Right ventricle myocardium inferior (tissue), 1 donor: ENCODE measurements around the gene ELMO2. TPM values are rescaled to one million over a fixed set of nuclear protein-coding genes. Genes with fewer than 3 reads are reported as not detected.
"Not testable (repeated sequence)": the region's sequence is repeated elsewhere in the genome, so short reads cannot be mapped to it uniquely, and the experiment has no call there.

Experiments
- ATAC-seq: fragments of 200-7000 bp; cut with Tn5 transposase; one replicate; pipeline ENCODE4 v1.9.1; 2020; ENCODE audit warnings: mild to moderate bottlenecking, moderate library complexity
- DNase-seq: peaks from one replicate; pipeline ENCODE4 v3.0.0; 2021; ENCODE audit errors: missing footprints
- intact Hi-C: fragments of 100-400 bp; cut with DNase I; formaldehyde crosslinking; loops from one replicate; pipeline ENCODE4 v1.11.0; 2022
- total RNA-seq: library from RNA; stranded (reverse); fragmentation: NEBNext Ultra II Directional; extraction: Animal tissue kit (Norgen Biotek cat#: 25700); gene quantifications from one replicate; pipeline ENCODE4 v1.2.1, GENCODE V29; 2021
- donor health status: DM: no; HTN: yes; CAD: no; lungs with severe emphysema.

ELMO2 gene
- total RNA-seq, 1 donor from 2014 or later, result 38.7 TPM

- DNase-seq (no peak), ATAC-seq (no peak)
- intact Hi-C loops, result no loop called here
Observed at GRCh38 chr20:46408281-46408731, 1.9 kb upstream of the ELMO2 start.

GRCh38 chr20:46407671-46407996 lies 1.2 kb upstream of the ELMO2 start:
- DNase-seq (no peak), ATAC-seq (no peak)
- intact Hi-C loops, result no loop called here

DNA sequence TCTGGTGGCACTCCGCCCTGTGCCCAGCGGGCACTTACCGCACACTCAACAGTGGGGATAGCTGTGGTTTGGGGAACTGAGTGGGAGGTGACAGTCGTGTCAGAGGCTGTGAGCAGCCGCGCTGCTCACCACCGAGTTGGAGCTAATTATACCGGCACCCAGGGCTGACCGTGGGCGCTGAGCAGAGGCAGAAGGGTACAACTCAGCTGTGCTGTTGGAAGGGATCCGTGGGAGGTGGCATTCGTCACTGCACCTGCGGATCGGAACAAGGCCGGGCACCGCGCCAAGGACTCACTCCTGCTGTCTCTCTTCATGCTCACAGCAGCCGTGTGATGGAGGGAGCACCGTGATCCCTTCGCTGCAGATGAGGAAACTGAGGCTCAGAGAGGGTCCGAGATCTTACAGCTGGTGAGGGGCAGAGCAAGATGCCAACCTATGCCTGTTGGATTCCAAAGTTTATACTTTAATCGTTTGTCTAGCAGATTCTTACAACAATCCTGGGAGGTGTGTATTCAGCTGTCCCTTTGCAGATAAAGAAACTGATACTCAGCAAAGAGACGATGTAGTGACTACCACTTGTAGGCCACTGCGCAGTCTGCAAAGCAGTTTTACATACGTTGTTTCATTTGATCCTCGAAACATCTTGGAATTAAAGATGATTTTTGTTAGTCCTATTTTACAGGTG lies 713 bp upstream of the ELMO2 start:
- intact Hi-C loops, result loop anchor here (1.0 kb wide), 1 partner anchor 43 kb away; no protein-coding TSS in a partner anchor
- DNase-seq, result peak; percentile 86
- ATAC-seq, result peak; percentile 52

DNA sequence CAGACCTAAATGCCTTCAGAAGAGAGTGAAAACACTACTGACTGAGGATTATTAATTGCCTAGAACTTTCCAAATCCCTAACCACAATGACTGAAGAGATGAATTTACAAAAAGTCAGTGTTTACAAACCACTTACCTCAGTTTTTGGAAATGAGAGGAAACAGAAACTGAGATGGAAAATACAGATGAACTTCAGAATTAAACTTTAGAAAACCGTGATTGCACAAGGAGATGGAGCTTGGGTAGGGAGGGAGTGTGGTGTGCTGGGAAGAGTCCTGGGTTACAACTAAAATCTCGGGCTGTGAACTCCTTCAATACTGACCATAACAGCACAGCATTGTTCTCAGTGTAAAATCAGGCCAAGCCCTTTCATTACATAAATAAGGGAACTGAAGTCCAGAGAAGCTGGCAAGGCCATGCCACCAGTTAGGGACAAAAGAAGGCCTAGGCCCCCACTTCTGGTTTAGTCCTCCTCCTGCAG lies 4.0 kb downstream of the ELMO2 start:
- ATAC-seq, result no peak
- intact Hi-C loops, result no loop called here
- DNase-seq, result no peak

DNA sequence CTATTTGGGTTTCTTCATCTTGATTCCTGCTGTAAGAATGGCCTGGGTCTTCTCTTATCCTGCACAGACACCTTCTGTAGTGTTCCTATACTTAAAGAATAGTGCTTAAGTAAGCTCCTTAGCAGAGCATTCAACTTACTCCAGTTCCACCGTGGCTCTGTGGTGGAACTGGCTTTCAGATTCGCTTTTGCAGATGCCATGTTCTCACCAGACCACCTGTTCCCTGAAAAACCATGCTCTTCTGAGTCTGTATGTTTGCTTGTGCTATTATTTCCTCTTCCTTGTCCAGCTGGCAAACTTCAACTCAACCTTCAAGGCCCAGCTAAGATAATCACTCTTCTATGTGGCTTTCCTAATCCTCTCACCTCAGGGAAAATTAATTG lies 4.9 kb downstream of the ELMO2 start:
- ATAC-seq, result no peak
- intact Hi-C loops, result no loop called here
- no peak for DNase-seq

- no peak for ATAC-seq
- intact Hi-C loops, result no loop called here
- DNase-seq, result no peak
Observed at GRCh38 chr20:46400828-46401477, 5.5 kb downstream of the ELMO2 start.

DNA sequence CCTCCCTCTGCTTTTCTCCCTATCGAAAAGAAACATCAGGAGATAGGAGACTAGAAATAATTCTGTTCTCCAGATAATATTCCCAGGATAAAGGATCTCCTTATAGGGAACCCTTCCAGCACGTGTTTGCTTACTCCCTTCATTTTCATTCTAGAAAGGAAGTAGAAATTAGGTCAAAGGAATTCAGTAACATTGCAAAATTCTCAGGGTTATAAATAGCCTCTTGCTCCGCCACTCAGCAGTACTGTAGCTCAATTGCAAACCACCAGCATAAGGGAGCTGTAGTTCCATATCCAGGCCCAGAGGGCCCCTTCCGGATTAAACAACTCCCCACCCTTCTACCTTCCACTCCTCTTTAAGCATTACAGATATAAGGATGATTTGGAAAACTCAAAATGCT lies 6.2 kb downstream of the ELMO2 start:
- DNase-seq (no peak), ATAC-seq (peak; percentile 90)
- intact Hi-C loops, result no loop called here

- DNase-seq (no peak), ATAC-seq (no peak)
- intact Hi-C loops, result no loop called here
Observed at GRCh38 chr20:46399401-46399800, 7.0 kb downstream of the ELMO2 start.

GRCh38 chr20:46398963-46399362 lies 7.5 kb downstream of the ELMO2 start:
- ATAC-seq (no peak), DNase-seq (no peak)
- intact Hi-C loops, result no loop called here

DNA sequence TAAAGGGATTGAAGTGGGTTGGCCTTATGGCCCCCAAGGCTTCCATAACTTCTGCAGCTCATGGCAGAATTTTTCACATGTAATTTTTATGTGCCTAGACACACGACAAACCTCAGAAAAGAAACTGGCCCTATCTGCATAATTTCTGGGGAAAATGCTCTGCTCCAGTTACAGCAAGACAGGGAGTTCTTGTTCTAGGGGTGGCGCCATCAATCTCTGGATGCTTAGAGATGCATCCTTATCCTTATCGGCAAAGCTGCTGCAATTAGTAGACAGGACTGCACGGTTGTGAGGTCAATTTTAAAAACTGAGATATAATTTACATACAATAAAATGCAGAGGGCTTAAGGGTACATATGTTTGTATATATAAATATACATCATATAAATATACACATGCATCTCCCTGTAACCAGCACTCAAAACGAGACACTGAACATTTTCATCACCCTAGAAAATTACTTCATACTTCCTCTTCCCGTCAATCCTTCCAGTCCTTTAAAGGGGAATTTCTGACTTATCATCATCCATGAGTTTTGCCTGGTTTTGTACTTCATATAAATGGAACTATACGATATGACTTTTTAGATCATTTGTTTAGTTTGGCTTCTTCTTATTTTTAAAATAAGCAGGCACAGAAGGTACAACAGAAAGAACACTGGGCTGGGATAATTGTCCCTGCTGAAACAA lies 10.2 kb downstream of the ELMO2 start:
- DNase-seq (no peak), ATAC-seq (no peak)
- intact Hi-C loops, result no loop called here

GRCh38 chr20:46394872-46395760 lies 11.3 kb downstream of the ELMO2 start:
- intact Hi-C loops, result no loop called here
- ATAC-seq (no peak), DNase-seq (no peak)

- intact Hi-C loops, result no loop called here
- DNase-seq (no peak), ATAC-seq (no peak)
Observed at GRCh38 chr20:46393967-46394366, 12.4 kb downstream of the ELMO2 start.

- ATAC-seq (no peak), DNase-seq (no peak)
- intact Hi-C loops, result no loop called here
Observed at GRCh38 chr20:46388937-46389336, 17.5 kb downstream of the ELMO2 start.

DNA sequence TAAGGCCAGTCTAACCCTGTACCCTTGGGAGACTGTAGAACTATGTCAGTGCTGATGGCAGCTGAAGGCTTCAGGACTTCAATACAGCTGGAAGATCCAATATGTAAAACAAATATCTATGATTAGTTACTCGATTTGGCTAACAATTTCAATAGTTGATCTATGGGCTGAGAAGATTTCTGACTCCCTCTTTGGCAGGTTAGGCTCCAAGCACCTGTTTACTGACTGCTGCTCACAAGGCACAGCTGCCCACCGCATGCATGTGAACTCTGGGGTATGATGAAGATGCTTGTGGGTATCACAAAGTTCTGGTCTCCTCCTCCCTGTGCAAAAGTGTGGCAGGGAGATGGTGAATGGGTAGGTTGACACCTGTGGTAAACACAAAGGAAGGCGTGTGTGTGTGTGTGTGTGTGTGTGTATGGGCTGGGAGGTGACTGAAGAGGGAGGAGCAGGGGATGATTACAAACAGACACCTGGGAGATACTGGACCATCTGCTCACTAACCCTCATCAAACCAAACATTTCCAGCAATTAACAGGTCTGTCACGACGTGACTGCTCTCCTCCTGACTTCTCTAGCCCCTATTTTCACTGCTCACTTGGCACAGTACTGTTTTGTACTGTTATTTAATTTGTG lies 18.1 kb downstream of the ELMO2 start:
- DNase-seq, result no peak
- intact Hi-C loops, result no loop called here
- no peak for ATAC-seq

- DNase-seq, ATAC-seq, intact Hi-C loops: not testable (repeated sequence)
Observed at GRCh38 chr20:46387054-46387453, 19.4 kb downstream of the ELMO2 start.

DNA sequence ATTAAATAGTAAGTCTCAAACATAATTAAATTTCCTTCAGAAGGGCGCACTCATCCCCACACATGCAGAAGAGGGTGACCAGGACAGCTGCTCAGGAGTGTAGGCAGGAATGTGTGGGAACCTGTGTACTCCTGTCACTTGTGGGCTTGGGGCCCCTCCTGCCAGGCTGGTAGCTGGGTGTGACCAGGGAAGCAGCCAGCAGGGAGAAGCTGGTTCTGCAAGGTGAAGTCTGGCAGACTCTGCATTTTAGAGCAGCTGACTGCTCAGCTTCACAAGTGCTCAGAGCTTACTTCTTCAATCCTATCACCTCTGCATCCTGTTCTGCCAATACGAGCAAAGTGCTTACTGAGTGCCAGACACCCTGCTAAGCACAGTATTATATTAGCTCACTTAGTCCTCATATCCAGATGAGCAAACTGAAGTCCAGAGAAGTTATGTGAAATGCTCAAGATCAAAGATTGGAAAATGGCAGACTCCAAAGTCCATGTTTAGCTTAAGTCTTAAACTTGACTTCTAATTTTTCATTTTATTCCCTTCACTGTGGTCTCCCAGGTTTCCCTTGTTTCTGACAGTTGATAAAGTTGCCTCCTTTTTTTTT lies 27.9 kb downstream of the ELMO2 start:
- ATAC-seq (no peak), DNase-seq (no peak)
- intact Hi-C loops, result no loop called here

DNA sequence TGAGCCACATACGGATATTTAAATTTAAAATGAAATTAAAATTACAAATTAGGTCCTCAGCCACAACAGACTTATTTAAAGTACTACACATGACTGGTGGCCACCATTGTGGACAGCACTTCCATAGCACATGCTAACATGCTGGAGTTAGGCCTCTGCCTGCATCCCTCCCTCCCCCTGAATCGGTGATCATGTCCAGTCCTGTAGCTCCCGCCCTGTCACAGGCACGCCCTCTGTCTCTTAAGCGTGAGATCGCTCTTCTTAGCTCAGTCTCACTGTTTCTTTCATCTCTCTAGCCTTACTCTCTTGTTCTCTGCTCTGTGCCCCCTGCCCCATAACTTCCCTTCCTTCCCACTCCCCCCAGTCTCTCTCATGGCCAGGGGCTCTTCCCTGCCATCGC lies 28.9 kb downstream of the ELMO2 start:
- no peak for ATAC-seq
- intact Hi-C loops, result no loop called here
- no peak for DNase-seq

DNA sequence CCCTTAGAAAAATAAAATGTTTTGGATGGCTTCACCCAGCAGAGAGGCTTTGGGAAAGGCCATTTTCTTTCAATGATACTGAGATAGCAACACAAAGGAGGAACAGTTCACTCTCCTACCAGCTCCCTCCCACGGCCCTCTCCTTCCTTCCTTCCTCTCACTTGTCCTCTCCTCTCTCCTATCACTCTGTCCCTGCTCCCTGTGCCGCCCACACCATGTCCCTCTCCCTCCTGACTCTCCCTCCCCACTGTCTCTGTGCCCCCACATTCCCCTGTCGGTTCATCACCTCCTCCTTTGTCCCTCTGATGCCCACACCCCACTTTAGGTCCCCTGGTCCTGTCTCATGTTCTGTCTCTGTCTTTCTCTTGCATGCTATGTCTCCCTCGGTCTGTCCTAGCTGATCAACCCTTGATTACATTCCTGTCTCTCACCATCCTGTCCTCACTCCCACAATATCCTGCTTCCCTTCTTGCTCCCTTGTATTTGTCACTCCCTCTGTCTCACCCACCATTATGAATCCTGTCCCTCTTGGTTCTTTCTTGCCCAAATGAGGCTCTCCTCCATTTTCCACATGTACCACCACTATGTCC lies 30.1 kb downstream of the ELMO2 start:
- ATAC-seq (no peak), DNase-seq (no peak)
- intact Hi-C loops, result no loop called here
